Naive thymus-derived CD4-positive, alpha-beta T cell (primary cell): ENCODE measurements around the gene MLKL. TPM values are rescaled to one million over a fixed set of nuclear protein-coding genes. Genes with fewer than 3 reads are reported as not detected.

ENCODE experiments used
- ATAC-seq: fragments of 150-1000 bp; cut with Tn5 transposase; 2 replicates; pipeline ENCODE4 v1.10.0; 2021; ENCODE audit warnings: mild to moderate bottlenecking, moderate library complexity
- CTCF ChIA-PET: fragments of 350-600 bp; sonication (Branson Sonifier 250); formaldehyde crosslinking; loops from one replicate; lab custom pipeline; 2021; ENCODE audit warnings: antibody characterized with exemption; lab: Charles Lee
- POLR2A ChIA-PET: fragments of 350-600 bp; sonication (Branson Sonifier 250); formaldehyde crosslinking; loops from one replicate; lab custom pipeline; 2021; ENCODE audit warnings: antibody characterized with exemption, inconsistent platforms; lab: Charles Lee
- DNase-seq, 9 donors: peaks; one replicate each; pipeline versions ENCODE4 v3.0.0 to v3.0.0-alpha.2; 2020 to 2022; ENCODE audit warnings: mixed read lengths in 1 of 9
- H3K27ac ChIP-seq: one replicate; pipeline ENCODE4 v1.7.0; 2013; ENCODE audit warnings: mild to moderate bottlenecking, low read depth, low read length, moderate library complexity
- H3K27me3 ChIP-seq, 2 donors: one replicate each; pipeline ENCODE4 v1.7.0; 2013; ENCODE audit warnings: low read length in 2 of 2, mild to moderate bottlenecking in 2 of 2, moderate library complexity in 2 of 2; ENCODE audit not compliant: control insufficient read depth in 2 of 2, insufficient read depth in 2 of 2
- H3K36me3 ChIP-seq, 3 experiments: 1 replicate in 2 of 3; 2 replicates in 1 of 3; pipeline ENCODE4 v1.7.0; 2013; ENCODE audit warnings: low read length in 3 of 3, mild to moderate bottlenecking in 3 of 3, moderate library complexity in 1 of 3; ENCODE audit not compliant: insufficient read depth in 3 of 3, control insufficient read depth in 2 of 3
- H3K4me1 ChIP-seq, 2 donors: one replicate each; pipeline ENCODE4 v1.7.0; 2013; ENCODE audit warnings: low read length in 2 of 2, mild to moderate bottlenecking in 2 of 2, moderate library complexity in 1 of 2; ENCODE audit not compliant: control insufficient read depth in 2 of 2, insufficient read depth in 2 of 2
- H3K4me3 ChIP-seq: 2 replicates; pipeline ENCODE4 v1.7.0; 2013; ENCODE audit warnings: mild to moderate bottlenecking, low read length
- H3K9me3 ChIP-seq, 3 experiments: 1 replicate in 2 of 3; 2 replicates in 1 of 3; pipeline ENCODE4 v1.7.0; 2013; ENCODE audit warnings: low read length in 3 of 3; ENCODE audit not compliant: control insufficient read depth in 2 of 3
- H3K27ac Mint-ChIP-seq, 9 donors: one replicate each; pipeline ENCODE4 v1.8.0; 2020 to 2022; ENCODE audit warnings: mixed read lengths in 9 of 9, mild to moderate bottlenecking in 8 of 9, moderate library complexity in 5 of 9, inconsistent platforms in 2 of 9
- H3K27me3 Mint-ChIP-seq, 5 donors: one replicate each; pipeline ENCODE4 v1.8.0; 2021 to 2022; ENCODE audit warnings: mixed read lengths in 5 of 5, mild to moderate bottlenecking in 1 of 5
- H3K36me3 Mint-ChIP-seq, 5 donors: one replicate each; pipeline ENCODE4 v1.8.0; 2020 to 2022; ENCODE audit warnings: mixed read lengths in 5 of 5, mild to moderate bottlenecking in 3 of 5, inconsistent platforms in 1 of 5
- H3K4me1 Mint-ChIP-seq, 7 donors: one replicate each; pipeline ENCODE4 v1.8.0; 2020 to 2022; ENCODE audit warnings: mixed read lengths in 7 of 7, mild to moderate bottlenecking in 3 of 7, inconsistent platforms in 1 of 7
- H3K4me3 Mint-ChIP-seq, 10 donors: one replicate each; pipeline ENCODE4 v1.8.0; 2020 to 2022; ENCODE audit warnings: mild to moderate bottlenecking in 10 of 10, mixed read lengths in 10 of 10, moderate library complexity in 6 of 10, inconsistent platforms in 2 of 10
- H3K9me3 Mint-ChIP-seq, 11 donors: one replicate each; pipeline ENCODE4 v1.8.0; 2020 to 2022; ENCODE audit warnings: mixed read lengths in 11 of 11, mild to moderate bottlenecking in 4 of 11, inconsistent platforms in 1 of 11, moderate library complexity in 1 of 11
- intact Hi-C, 2 donors: fragments of 100-400 bp; cut with micrococcal nuclease; formaldehyde crosslinking; loops; one replicate each; pipeline ENCODE4 v1.15.1; 2023
- polyA plus RNA-seq, 2 donors: library from polyadenylated mRNA; unstranded; fragments of 300-500 nt; fragmentation: Illumina TruSeq; gene quantifications; one replicate each; pipeline ENCODE4 v1.2.3, GENCODE V29; 2021
- total RNA-seq, 6 experiments: library from RNA in 5 of 6; stranded (reverse) in 5 of 6; gene quantifications; 1 replicate in 5 of 6; 2 replicates in 1 of 6; pipeline ENCODE4 v1.2.3 and lab custom pipeline; 2021 to 2026

MLKL gene
- total and polyA plus RNA-seq, 7 experiments from 2014 or later = 7.9 to 52.4 (median 36.3) TPM

GRCh38 chr16:74744566-74744965, 43.9 kb upstream of the MLKL start:
- no peaks in the 10 kb centered on the region for H3K9me3 ChIP-seq
- H3K9me3 Mint-ChIP-seq = no peaks in the 10 kb centered on the region
- ChIA-PET POLR2A (no interaction called here), CTCF (no interaction called here)
- DNase-seq (no peak), ATAC-seq (no peak)
- no peak overlapping the region for H3K4me3 Mint-ChIP-seq
- H3K4me3 ChIP-seq = no peak overlapping the region
- no peak overlapping the region for H3K27ac ChIP-seq
- H3K36me3 ChIP-seq = no peaks in the 10 kb centered on the region
- H3K4me1 ChIP-seq = no peaks in the 10 kb centered on the region
- H3K27ac Mint-ChIP-seq = peak overlapping the region in 1 of 9 donors; percentile 60
- no peaks in the 10 kb centered on the region for H3K36me3 Mint-ChIP-seq
- H3K27me3 Mint-ChIP-seq = peaks cover 0 to 3% (median 0%) of the 10 kb centered on the region in 5 donors
- H3K27me3 ChIP-seq = no peaks in the 10 kb centered on the region
- intact Hi-C loops = no loop called here
- H3K4me1 Mint-ChIP-seq = peaks cover 0 to 4% (median 0%) of the 10 kb centered on the region in 7 donors

GRCh38 chr16:74743668-74744299, 43.1 kb upstream of the MLKL start:
- H3K36me3 Mint-ChIP-seq = no peaks in the 10 kb centered on the region
- DNase-seq (no peak), ATAC-seq (no peak)
- H3K36me3 ChIP-seq = no peaks in the 10 kb centered on the region
- intact Hi-C loops = no loop called here
- no peaks in the 10 kb centered on the region for H3K4me1 ChIP-seq
- H3K27ac ChIP-seq = no peak overlapping the region
- H3K4me3 Mint-ChIP-seq = no peak overlapping the region
- no peak overlapping the region for H3K27ac Mint-ChIP-seq
- no peaks in the 10 kb centered on the region for H3K9me3 ChIP-seq
- H3K27me3 Mint-ChIP-seq = peaks cover 0 to 7% (median 0%) of the 10 kb centered on the region in 5 donors
- no peak overlapping the region for H3K4me3 ChIP-seq
- H3K27me3 ChIP-seq = no peaks in the 10 kb centered on the region
- ChIA-PET CTCF (no interaction called here), POLR2A (no interaction called here)
- peaks cover 0 to 4% (median 0%) of the 10 kb centered on the region in 7 donors for H3K4me1 Mint-ChIP-seq
- H3K9me3 Mint-ChIP-seq = no peaks in the 10 kb centered on the region

GRCh38 chr16:74743045-74743667, 42.5 kb upstream of the MLKL start:
- H3K9me3 Mint-ChIP-seq = no peaks in the 10 kb centered on the region
- ATAC-seq (no peak), DNase-seq (no peak)
- no peaks in the 10 kb centered on the region for H3K36me3 ChIP-seq
- H3K27ac Mint-ChIP-seq = no peak overlapping the region
- ChIA-PET CTCF (no interaction called here), POLR2A (no interaction called here)
- H3K36me3 Mint-ChIP-seq = no peaks in the 10 kb centered on the region
- peaks cover 0 to 7% (median 0%) of the 10 kb centered on the region in 5 donors for H3K27me3 Mint-ChIP-seq
- no peaks in the 10 kb centered on the region for H3K27me3 ChIP-seq
- intact Hi-C loops = no loop called here
- no peaks in the 10 kb centered on the region for H3K4me1 ChIP-seq
- no peaks in the 10 kb centered on the region for H3K9me3 ChIP-seq
- H3K4me1 Mint-ChIP-seq = peaks cover 0 to 4% (median 0%) of the 10 kb centered on the region in 7 donors
- H3K4me3 ChIP-seq = no peak overlapping the region
- no peak overlapping the region for H3K4me3 Mint-ChIP-seq
- H3K27ac ChIP-seq = no peak overlapping the region

- no peaks in the 10 kb centered on the region for H3K9me3 Mint-ChIP-seq
- no peaks in the 10 kb centered on the region for H3K27me3 ChIP-seq
- no peaks in the 10 kb centered on the region for H3K36me3 ChIP-seq
- H3K9me3 ChIP-seq = no peaks in the 10 kb centered on the region
- DNase-seq = no peak
- H3K27ac Mint-ChIP-seq = no peak overlapping the region
- H3K4me1 ChIP-seq = no peaks in the 10 kb centered on the region
- H3K27me3 Mint-ChIP-seq = peaks cover 0 to 7% (median 0%) of the 10 kb centered on the region in 5 donors
- ChIA-PET CTCF (no interaction called here), POLR2A (no interaction called here)
- H3K4me1 Mint-ChIP-seq = peaks cover 0 to 4% (median 0%) of the 10 kb centered on the region in 7 donors
- intact Hi-C loops = no loop called here
- no peak overlapping the region for H3K4me3 ChIP-seq
- H3K36me3 Mint-ChIP-seq = no peaks in the 10 kb centered on the region
- H3K4me3 Mint-ChIP-seq = no peak overlapping the region
- no peak for ATAC-seq
- H3K27ac ChIP-seq = no peak overlapping the region
Measured at GRCh38 chr16:74742051-74742481, 41.4 kb upstream of the MLKL start.

GRCh38 chr16:74740795-74741304, 40.2 kb upstream of the MLKL start:
- Mint-ChIP-seq H3K9me3 (no peaks in the 10 kb centered on the region), H3K36me3 (no peaks in the 10 kb centered on the region), H3K4me3 (no peak overlapping the region), H3K27me3 (peaks cover 0 to 7% (median 0%) of the 10 kb centered on the region in 5 donors), H3K27ac (no peak overlapping the region), H3K4me1 (peaks cover 0 to 4% (median 0%) of the 10 kb centered on the region in 7 donors)
- Histone ChIP-seq H3K36me3 (no peaks in the 10 kb centered on the region), H3K4me3 (no peak overlapping the region), H3K27ac (no peak overlapping the region), H3K27me3 (no peaks in the 10 kb centered on the region), H3K9me3 (no peaks in the 10 kb centered on the region), H3K4me1 (no peaks in the 10 kb centered on the region)
- no peak for DNase-seq
- ChIA-PET POLR2A (no interaction called here), CTCF (interaction anchor here (1.1 kb wide), 1 partner anchor 11 kb away, joined by 3 read pairs; no protein-coding TSS in a partner anchor)
- intact Hi-C loops = no loop called here
- ATAC-seq = no peak

- Histone ChIP-seq H3K36me3 (no peaks in the 10 kb centered on the region), H3K4me1 (no peaks in the 10 kb centered on the region), H3K4me3 (no peak overlapping the region), H3K9me3 (no peaks in the 10 kb centered on the region), H3K27me3 (no peaks in the 10 kb centered on the region), H3K27ac (no peak overlapping the region)
- no peak overlapping the region for H3K27ac Mint-ChIP-seq
- no peaks in the 10 kb centered on the region for H3K36me3 Mint-ChIP-seq
- H3K4me3 Mint-ChIP-seq = no peak overlapping the region
- ChIA-PET CTCF (no interaction called here), POLR2A (no interaction called here)
- H3K9me3 Mint-ChIP-seq = no peaks in the 10 kb centered on the region
- DNase-seq (no peak), ATAC-seq (no peak)
- peaks cover 0 to 7% (median 0%) of the 10 kb centered on the region in 5 donors for H3K27me3 Mint-ChIP-seq
- peaks cover 0 to 4% (median 0%) of the 10 kb centered on the region in 7 donors for H3K4me1 Mint-ChIP-seq
- intact Hi-C loops = no loop called here
Measured at GRCh38 chr16:74739275-74739674, 38.6 kb upstream of the MLKL start.
